CD14-positive monocyte (primary cell): ENCODE measurements around the gene RIBC2. TPM values are rescaled to one million over a fixed set of nuclear protein-coding genes. Genes with fewer than 3 reads are reported as not detected.
A peak's percentile ranks its signal among the peaks of the same experiment; 100 is the strongest.

Experiments used
- DNase-seq, 3 donors: peaks; one replicate each; pipeline ENCODE4 v3.0.0-alpha.2; 2011 to 2022
- H2AFZ ChIP-seq: 2 replicates; pipeline ENCODE4 v1.6.0; 2012; ENCODE audit warnings: mild to moderate bottlenecking, low read depth, low read length, inconsistent platforms; ENCODE audit not compliant: insufficient read depth, poor library complexity, severe bottlenecking
- H3K27ac ChIP-seq, 2 donors: 1 replicate in 1 of 2; 2 replicates in 1 of 2; pipeline ENCODE4 v1.5.1; 2012 to 2013; ENCODE audit warnings: low read length in 2 of 2, control low read depth in 1 of 2, inconsistent platforms in 1 of 2, low read depth in 1 of 2, mild to moderate bottlenecking in 1 of 2
- H3K27me3 ChIP-seq, 2 donors: one replicate each; pipeline versions ENCODE4 v1.6.0 to v1.6.1; 2011 to 2013; ENCODE audit warnings: low read length in 2 of 2; ENCODE audit not compliant: control insufficient read depth in 2 of 2, insufficient read depth in 2 of 2
- H3K36me3 ChIP-seq, 2 donors: replicated peaks in 1 of 2; 1 replicate in 1 of 2; 2 replicates in 1 of 2; pipeline versions ENCODE4 v1.5.1 to v1.6.1; 2012 to 2013; ENCODE audit warnings: low read length in 2 of 2, control low read depth in 1 of 2, inconsistent platforms in 1 of 2, mild to moderate bottlenecking in 1 of 2; ENCODE audit not compliant: insufficient read depth in 2 of 2, control insufficient read depth in 1 of 2
- H3K4me1 ChIP-seq, 2 donors: 1 replicate in 1 of 2; 2 replicates in 1 of 2; pipeline versions ENCODE4 v1.5.1 to v1.6.1; 2012 to 2013; ENCODE audit warnings: low read length in 2 of 2, control low read depth in 1 of 2, inconsistent platforms in 1 of 2, mild to moderate bottlenecking in 1 of 2, moderate library complexity in 1 of 2; ENCODE audit not compliant: insufficient read depth in 2 of 2, control insufficient read depth in 1 of 2
- H3K4me2 ChIP-seq: replicated peaks from 2 replicates; pipeline ENCODE3; 2012; ENCODE audit warnings: low read length, moderate library complexity, mild to moderate bottlenecking; ENCODE audit not compliant: poor library complexity, severe bottlenecking; ENCODE audit errors: extremely low read depth
- H3K4me3 ChIP-seq, 3 experiments: fragments of 200-600 bp in 1 of 3; sonication (generic) in 1 of 3; replicated peaks in 1 of 3; 1 replicate in 2 of 3; 2 replicates in 1 of 3; pipeline ENCODE4 v1.5.1; 2011 to 2013; ENCODE audit warnings: low read length in 3 of 3, mild to moderate bottlenecking in 3 of 3, control low read depth in 2 of 3, low read depth in 2 of 3, inconsistent platforms in 1 of 3, moderate library complexity in 1 of 3
- H3K79me2 ChIP-seq: 2 replicates; pipeline ENCODE4 v1.6.0; 2012; ENCODE audit warnings: mild to moderate bottlenecking, control low read depth, inconsistent platforms, low read length, moderate library complexity; ENCODE audit not compliant: insufficient read depth
- H3K9ac ChIP-seq: 2 replicates; pipeline ENCODE4 v1.6.0; 2017; ENCODE audit warnings: low read length, mild to moderate bottlenecking; ENCODE audit not compliant: insufficient read depth, poor library complexity, severe bottlenecking
- H3K9me3 ChIP-seq, 2 donors: replicated peaks in 1 of 2; 1 replicate in 1 of 2; 2 replicates in 1 of 2; pipeline versions ENCODE4 v1.5.1 to v1.6.1; 2012 to 2013; ENCODE audit warnings: low read length in 2 of 2, control low read depth in 1 of 2; ENCODE audit not compliant: control insufficient read depth in 1 of 2, insufficient read depth in 1 of 2
- H4K20me1 ChIP-seq: 2 replicates; pipeline ENCODE4 v1.6.0; 2012; ENCODE audit warnings: mild to moderate bottlenecking, low read length, control low read depth, moderate library complexity; ENCODE audit not compliant: insufficient read depth
- H3K27ac Mint-ChIP-seq, 7 donors: one replicate each; pipeline ENCODE4 v1.8.0; 2020; ENCODE audit warnings: mild to moderate bottlenecking in 7 of 7, mixed read lengths in 7 of 7, moderate library complexity in 6 of 7, inconsistent platforms in 2 of 7
- H3K27me3 Mint-ChIP-seq, 3 donors: one replicate each; pipeline ENCODE4 v1.8.0; 2021 to 2022; ENCODE audit warnings: low read depth in 3 of 3, mild to moderate bottlenecking in 3 of 3, mixed read lengths in 3 of 3, moderate library complexity in 3 of 3, inconsistent platforms in 1 of 3
- H3K36me3 Mint-ChIP-seq, 2 donors: one replicate each; pipeline ENCODE4 v1.8.0; 2020; ENCODE audit warnings: mixed read lengths in 2 of 2, inconsistent platforms in 1 of 2, mild to moderate bottlenecking in 1 of 2
- H3K4me1 Mint-ChIP-seq: one replicate; pipeline ENCODE4 v1.8.0; 2020; ENCODE audit warnings: mild to moderate bottlenecking, mixed read lengths
- H3K4me3 Mint-ChIP-seq, 2 donors: one replicate each; pipeline ENCODE4 v1.8.0; 2020; ENCODE audit warnings: mild to moderate bottlenecking in 2 of 2, mixed read lengths in 2 of 2, moderate library complexity in 1 of 2
- H3K9me3 Mint-ChIP-seq, 7 donors: one replicate each; pipeline ENCODE4 v1.8.0; 2020 to 2022; ENCODE audit warnings: mixed read lengths in 7 of 7, mild to moderate bottlenecking in 6 of 7, moderate library complexity in 6 of 7, inconsistent platforms in 2 of 7
- CTCF ChIP-seq: fragments of 200-600 bp; IDR thresholded peaks from one replicate; pipeline ENCODE4 v1.8.0; 2022; ENCODE audit warnings: antibody characterized with exemption, mild to moderate bottlenecking
- WGBS: methylation state at CpG from one replicate; pipeline ENCODE4 v1.1.5; 2013; ENCODE audit warnings: missing lambda C conversion rate; ENCODE audit not compliant: insufficient coverage; 5-methylcytosine and 5-hydroxymethylcytosine counted together
- intact Hi-C, 2 donors: fragments of 100-400 bp; cut with micrococcal nuclease; formaldehyde crosslinking; loops; one replicate each; pipeline versions ENCODE4 v1.15.0 to v1.15.1; 2023
- polyA plus RNA-seq, 3 donors: library from polyadenylated mRNA; depleted of rRNA in 1 of 3; unstranded in 2 of 3; stranded (reverse) in 1 of 3; fragments of 300-500 nt in 2 of 3; fragments of >200 nt in 1 of 3; fragmentation: Illumina TruSeq in 2 of 3; gene quantifications; 1 replicate in 2 of 3; 2 replicates in 1 of 3; pipeline ENCODE4 v1.2.3, GENCODE V29; 2012 to 2021

RIBC2 gene
- polyA plus RNA-seq, 3 donors, result not detected

- no peak overlapping the region for H2AFZ ChIP-seq
- H4K20me1 ChIP-seq, result no peaks in the 10 kb centered on the region
- WGBS, result 97% methylated on average over 13 of the region's 18 CpGs
- no peak overlapping the region for H3K4me3 ChIP-seq
- H3K79me2 ChIP-seq, result no peaks in the 10 kb centered on the region
- H3K27me3 ChIP-seq, result no peaks in the 10 kb centered on the region
- Mint-ChIP-seq H3K4me1 (peaks cover 41% of the 10 kb centered on the region), H3K4me3 (no peak overlapping the region), H3K36me3 (peaks cover 8 to 13% of the 10 kb centered on the region in 2 donors), H3K9me3 (peaks cover 2 to 9% (median 5%) of the 10 kb centered on the region in 7 donors), H3K27me3 (peaks cover 0 to 3% (median 2%) of the 10 kb centered on the region in 3 donors), H3K27ac (peak overlapping the region in 1 of 7 donors; percentile 8)
- H3K36me3 ChIP-seq, result peaks cover 0 to 5% of the 10 kb centered on the region in 2 donors
- H3K4me1 ChIP-seq, result peaks cover 36 to 38% of the 10 kb centered on the region in 2 donors
- no peak overlapping the region for H3K27ac ChIP-seq
- TF ChIP-seq CTCF, result no peak
- no peak overlapping the region for H3K9ac ChIP-seq
- DNase-seq, result peak in 2 of 3 donors; percentile 18 to 50
- intact Hi-C loops, result no loop called here
- peaks cover 0 to 5% of the 10 kb centered on the region in 2 donors for H3K9me3 ChIP-seq
- H3K4me2 ChIP-seq, result no peak overlapping the region
Measured at GRCh38 chr22:45429981-45430775, 16.7 kb downstream of the RIBC2 start.

GRCh38 chr22:45430871-45431270 is 17.4 kb downstream of the RIBC2 start:
- no peak overlapping the region for H3K4me3 Mint-ChIP-seq
- no peak overlapping the region for H3K4me3 ChIP-seq
- no peaks in the 10 kb centered on the region for H4K20me1 ChIP-seq
- no peak overlapping the region for H3K4me2 ChIP-seq
- no peak for DNase-seq
- peaks cover 41% of the 10 kb centered on the region for H3K4me1 Mint-ChIP-seq
- intact Hi-C loops, result no loop called here
- WGBS, result 96% methylated on average over 19 of the region's 19 CpGs
- TF ChIP-seq CTCF, result no peak
- no peak overlapping the region for H3K27ac ChIP-seq
- H3K27me3 Mint-ChIP-seq, result peaks cover 0 to 6% (median 4%) of the 10 kb centered on the region in 3 donors
- no peak overlapping the region for H3K9ac ChIP-seq
- H3K27ac Mint-ChIP-seq, result peak overlapping the region in 1 of 7 donors; percentile 18
- H3K9me3 ChIP-seq, result peaks cover 0 to 5% of the 10 kb centered on the region in 2 donors
- no peaks in the 10 kb centered on the region for H3K79me2 ChIP-seq
- no peaks in the 10 kb centered on the region for H3K27me3 ChIP-seq
- peaks cover 36 to 38% of the 10 kb centered on the region in 2 donors for H3K4me1 ChIP-seq
- peaks cover 8 to 13% of the 10 kb centered on the region in 2 donors for H3K36me3 Mint-ChIP-seq
- peaks cover 0 to 5% of the 10 kb centered on the region in 2 donors for H3K36me3 ChIP-seq
- peaks cover 2 to 9% (median 5%) of the 10 kb centered on the region in 7 donors for H3K9me3 Mint-ChIP-seq
- no peak overlapping the region for H2AFZ ChIP-seq
